B cell (primary cell): ENCODE data around the gene FCF1. TPM values are rescaled to one million over a fixed set of nuclear protein-coding genes. Genes with fewer than 3 reads are reported as not detected.

Source experiments
- ATAC-seq: fragments of 200-7000 bp; cut with Tn5 transposase; one replicate; pipeline ENCODE4 v1.10.0; 2021; ENCODE audit warnings: low read depth, mild to moderate bottlenecking, moderate number of reproducible peaks, moderate library complexity
- CTCF ChIA-PET: fragments of 350-600 bp; sonication (Branson Sonifier 250); formaldehyde crosslinking; loops from one replicate; lab custom pipeline; 2021; ENCODE audit warnings: antibody characterized with exemption, inconsistent platforms; lab: Charles Lee
- POLR2A ChIA-PET: fragments of 350-600 bp; sonication (Branson Sonifier 250); formaldehyde crosslinking; loops from one replicate; lab custom pipeline; 2021; ENCODE audit warnings: antibody characterized with exemption; lab: Charles Lee
- DNase-seq: peaks from one replicate; pipeline ENCODE4 v3.0.0; 2013
- H2AFZ ChIP-seq: 2 replicates; pipeline ENCODE4 v1.6.1; 2012; ENCODE audit warnings: mild to moderate bottlenecking, low read depth, low read length; ENCODE audit not compliant: insufficient read depth, poor library complexity, severe bottlenecking
- H3K27ac ChIP-seq, 2 donors: 1 replicate in 1 of 2; 2 replicates in 1 of 2; pipeline ENCODE4 v1.5.1; 2012 to 2013; ENCODE audit warnings: low read length in 2 of 2, mild to moderate bottlenecking in 2 of 2, moderate library complexity in 1 of 2
- H3K27me3 ChIP-seq, 4 experiments: fragments of 200-600 bp in 1 of 4; sonication (generic) in 1 of 4; replicated peaks in 1 of 4; 1 replicate in 2 of 4; 2 replicates in 2 of 4; pipeline versions ENCODE4 v1.6.1 to v1.7.0; 2013 to 2016; ENCODE audit warnings: low read length in 3 of 4, mild to moderate bottlenecking in 2 of 4, mixed read lengths in 1 of 4, moderate library complexity in 1 of 4; ENCODE audit not compliant: insufficient read depth in 4 of 4, control insufficient read depth in 3 of 4; ENCODE audit errors: control extremely low read depth in 1 of 4
- H3K36me3 ChIP-seq, 2 experiments: replicated peaks in 1 of 2; 1 replicate in 1 of 2; 2 replicates in 1 of 2; pipeline versions ENCODE4 v1.6.1 to v1.7.1; 2013; ENCODE audit warnings: low read length in 1 of 2; ENCODE audit not compliant: insufficient read depth in 2 of 2, control insufficient read depth in 1 of 2; ENCODE audit errors: control extremely low read depth in 1 of 2, extremely low read depth in 1 of 2
- H3K4me1 ChIP-seq, 2 donors: fragments of 200-600 bp in 1 of 2; sonication (generic) in 1 of 2; 1 replicate in 1 of 2; 2 replicates in 1 of 2; pipeline versions ENCODE4 v1.5.1 to v1.6.1; 2013 to 2017; ENCODE audit warnings: low read length in 2 of 2; ENCODE audit not compliant: control insufficient read depth in 2 of 2, insufficient read depth in 2 of 2
- H3K4me2 ChIP-seq: replicated peaks from 2 replicates; pipeline ENCODE3; 2012; ENCODE audit warnings: mild to moderate bottlenecking, low read depth, low read length; ENCODE audit not compliant: poor library complexity, severe bottlenecking
- H3K4me3 ChIP-seq, 5 experiments: fragments of 200-600 bp in 1 of 5; sonication (generic) in 1 of 5; 1 replicate in 3 of 5; 2 replicates in 2 of 5; pipeline versions ENCODE4 v1.5.1 to v1.7.0; 2011 to 2016; ENCODE audit warnings: low read length in 4 of 5, mild to moderate bottlenecking in 4 of 5, low read depth in 2 of 5, control low read depth in 1 of 5, moderate library complexity in 1 of 5; ENCODE audit not compliant: insufficient read depth in 1 of 5; ENCODE audit errors: control extremely low read depth in 1 of 5, extremely low read depth in 1 of 5
- H3K79me2 ChIP-seq: fragments of 200-600 bp; sonication (generic); one replicate; pipeline ENCODE4 v1.6.0; 2016; ENCODE audit warnings: low read length; ENCODE audit not compliant: control insufficient read depth, insufficient read depth
- H3K9ac ChIP-seq: fragments of 200-600 bp; sonication (generic); 2 replicates; pipeline ENCODE4 v1.6.1; 2017; ENCODE audit warnings: mild to moderate bottlenecking, low read length, moderate library complexity
- H3K9me3 ChIP-seq, 3 donors: one replicate each; pipeline versions ENCODE4 v1.6.1 to v1.7.1; 2013; ENCODE audit warnings: low read length in 2 of 3; ENCODE audit not compliant: control insufficient read depth in 2 of 3, insufficient read depth in 1 of 3; ENCODE audit errors: control extremely low read depth in 1 of 3
- H4K20me1 ChIP-seq: 2 replicates; pipeline ENCODE4 v1.6.0; 2012; ENCODE audit warnings: mild to moderate bottlenecking, low read length; ENCODE audit not compliant: insufficient read depth, control insufficient read depth, poor library complexity, severe bottlenecking
- H3K27ac Mint-ChIP-seq: one replicate; pipeline ENCODE4 v1.8.0; 2021; ENCODE audit warnings: mixed read lengths
- H3K27me3 Mint-ChIP-seq: one replicate; pipeline ENCODE4 v1.8.0; 2021; ENCODE audit warnings: mixed read lengths
- H3K4me1 Mint-ChIP-seq: one replicate; pipeline ENCODE4 v1.8.0; 2021; ENCODE audit warnings: mixed read lengths
- H3K4me3 Mint-ChIP-seq: one replicate; pipeline ENCODE4 v1.8.0; 2021; ENCODE audit warnings: mixed read lengths
- H3K9me3 Mint-ChIP-seq: one replicate; pipeline ENCODE4 v1.8.0; 2022; ENCODE audit warnings: mixed read lengths; ENCODE audit not compliant: insufficient read depth
- CTCF ChIP-seq: fragments of 200-600 bp; IDR thresholded peaks from one replicate; pipeline ENCODE4 v1.8.0; 2022; ENCODE audit warnings: antibody characterized with exemption, mild to moderate bottlenecking
- EZH2 ChIP-seq: IDR thresholded peaks from 2 replicates; pipeline ENCODE4 v1.6.1; 2012; ENCODE audit warnings: borderline replicate concordance, low read depth, mild to moderate bottlenecking, moderate library complexity, low read length; ENCODE audit not compliant: insufficient read depth, poor library complexity, severe bottlenecking
- WGBS: methylation state at CpG from one replicate; pipeline ENCODE4 v1.1.5; 2013; ENCODE audit warnings: missing lambda C conversion rate; ENCODE audit not compliant: insufficient coverage; 5-methylcytosine and 5-hydroxymethylcytosine counted together
- intact Hi-C: fragments of 100-400 bp; cut with micrococcal nuclease; formaldehyde crosslinking; loops from one replicate; pipeline ENCODE4 v1.10.0; 2022
- polyA minus RNA-seq: library from RNA; depleted of rRNA, polyadenylated mRNA; stranded (reverse); fragments of >200 nt; gene quantifications from 2 replicates; pipeline ENCODE4 v1.2.3, GENCODE V29; 2012
- polyA plus RNA-seq: library from polyadenylated mRNA; depleted of rRNA; stranded (reverse); fragments of >200 nt; gene quantifications from 2 replicates; pipeline ENCODE4 v1.2.3, GENCODE V29; 2012
- total RNA-seq, 2 donors: library from RNA; stranded (reverse); fragments of 120-200 nt in 1 of 2; gene quantifications; 1 replicate in 1 of 2; 2 replicates in 1 of 2; pipeline versions ENCODE4 v1.2.3 to v1.2.4, GENCODE V29; 2013 to 2022

Gene FCF1, protein sequence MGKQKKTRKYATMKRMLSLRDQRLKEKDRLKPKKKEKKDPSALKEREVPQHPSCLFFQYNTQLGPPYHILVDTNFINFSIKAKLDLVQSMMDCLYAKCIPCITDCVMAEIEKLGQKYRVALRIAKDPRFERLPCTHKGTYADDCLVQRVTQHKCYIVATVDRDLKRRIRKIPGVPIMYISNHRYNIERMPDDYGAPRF
- total RNA-seq: 40.6 and 41.6 TPM in 2 replicates
- 34.3 TPM for total RNA-seq (2013)
- 21.1 and 29.5 TPM in 2 replicates for polyA plus RNA-seq
- polyA minus RNA-seq: 8.4 and 14.1 TPM in 2 replicates

GRCh38 chr14:74712499-74713394 is at the start of gene FCF1, which contains the start of gene AREL1:
TSS of gene FCF1 (plus strand) at chr14:74713144. CDS start at chr14:74713198, 54 bp downstream.
TSS of gene AREL1 (minus strand) at chr14:74713080. CDS start at chr14:74685615, 27,465 bp downstream.
- ATAC-seq: peak; percentile 94

More at GRCh38 chr14:74712499-74713394, at the start of gene FCF1, which contains the start of gene AREL1:
- Histone ChIP-seq H3K4me1 (peaks cover 18 to 20% of the 10 kb centered on the region in 2 donors), H3K79me2 (peaks cover 64% of the 10 kb centered on the region), H2AFZ (peak within 1 kb of the TSS; percentile 82), H3K27me3 (no peaks in the 10 kb centered on the region), H3K27ac (peak within 1 kb of the TSS; percentile 83 to 90), H3K36me3 (peaks cover 3 to 21% of the 10 kb centered on the region in 2 experiments), H3K9me3 (no peaks in the 10 kb centered on the region), H4K20me1 (no peaks in the 10 kb centered on the region), H3K4me2 (peak within 1 kb of the TSS; percentile 86), H3K9ac (peak within 1 kb of the TSS; percentile 86), H3K4me3 (peak within 1 kb of the TSS; percentile 64 to 97 (median 87))
- Mint-ChIP-seq H3K4me3 (peak within 1 kb of the TSS; percentile 88), H3K9me3 (no peaks in the 10 kb centered on the region), H3K27ac (peak within 1 kb of the TSS; percentile 85), H3K4me1 (peaks cover 38% of the 10 kb centered on the region), H3K27me3 (no peaks in the 10 kb centered on the region)
- POLR2A ChIA-PET: interaction anchor here (0.6 to 1.4 kb wide), 2 partner anchors 51 to 948 kb away, joined by 3 to 8 read pairs; partner anchors contain the start of genes TTLL5 and YLPM1
- CTCF ChIA-PET: interaction anchor here (1.4 to 1.8 kb wide), 2 partner anchors 51 to 101 kb away, joined by 4 to 7 read pairs; partner anchors contain the start of genes LTBP2 and YLPM1
- intact Hi-C loops: loop anchor here (1.0 to 5.0 kb wide), 6 partner anchors 51 to 694 kb away; partner anchors contain the start of genes ABCD4, BBOF1, EIF2B2 and ENTPD5
- no peak for TF ChIP-seq CTCF
- no peak for TF ChIP-seq EZH2
- peak; percentile 91 for DNase-seq
- whole genome bisulfite sequencing: 0% methylated on average over 14 of the region's 31 CpGs
